K562 (cell line): ENCODE results near the gene S100A10. TPM values are rescaled to one million over a fixed set of nuclear protein-coding genes. Genes with fewer than 3 reads are reported as not detected.

Source experiments
- BMI1 ChIP-seq: fragments of 150-350 bp; IDR thresholded peaks from 2 replicates; pipeline ENCODE4 v1.6.1; 2014; ENCODE audit warnings: low read length
- CTBP1 ChIP-seq: fragments of 450-650 bp; IDR thresholded peaks from 2 replicates; pipeline ENCODE4 v1.6.1; 2016; ENCODE audit warnings: borderline replicate concordance
- FOXJ2 ChIP-seq: fragments of 200-800 bp; sonication (Bioruptor generic); IDR thresholded peaks from 2 replicates; pipeline ENCODE4 v1.6.1; 2016; ENCODE audit warnings: missing genetic modification characterization, missing compliant biosample characterization
- FOXP1 ChIP-seq: sonication (generic); formaldehyde crosslinking; IDR thresholded peaks from 2 replicates; pipeline ENCODE4 v1.8.0; 2022; ENCODE audit warnings: mild to moderate bottlenecking, missing genetic modification reagents
- HDAC6 ChIP-seq: IDR thresholded peaks from 2 replicates; pipeline ENCODE4 v1.6.1; 2012; ENCODE audit warnings: low read depth, mild to moderate bottlenecking, control low read depth, inconsistent platforms, low read length, moderate library complexity
- ILK ChIP-seq: fragments of 450-650 bp; IDR thresholded peaks from 2 replicates; pipeline ENCODE4 v1.6.1; 2016; ENCODE audit warnings: missing genetic modification characterization, low read depth, mild to moderate bottlenecking, missing compliant biosample characterization, moderate library complexity, borderline replicate concordance
- OTX1 ChIP-seq: fragments of 450-650 bp; formaldehyde crosslinking; IDR thresholded peaks from 2 replicates; pipeline ENCODE4 v1.4.0; 2022; ENCODE audit warnings: mild to moderate bottlenecking
- RFX1 ChIP-seq: fragments of 450-650 bp; IDR thresholded peaks from 2 replicates; pipeline ENCODE4 v1.6.1; 2016; ENCODE audit warnings: mild to moderate bottlenecking, moderate library complexity
- SMC3 ChIP-seq: conservative IDR thresholded peaks from 2 replicates; pipeline ENCODE4 v1.6.1; 2011; ENCODE audit warnings: low read depth, low read length, improper control_type of control experiment; ENCODE audit not compliant: insufficient read depth
- SNIP1 ChIP-seq: fragments of 450-650 bp; IDR thresholded peaks from 2 replicates; pipeline ENCODE4 v1.7.1; 2017; ENCODE audit warnings: low read depth, mild to moderate bottlenecking
- TBL1XR1 ChIP-seq, 2 experiments: IDR thresholded peaks; 2 replicates each; pipeline ENCODE4 v1.6.1; 2012; ENCODE audit warnings: improper control_type of control experiment in 2 of 2, low read length in 2 of 2, mild to moderate bottlenecking in 1 of 2
- ZNF232 ChIP-seq: sonication (generic); formaldehyde crosslinking; IDR thresholded peaks from 2 replicates; pipeline ENCODE4 v1.8.0; 2022; ENCODE audit warnings: mild to moderate bottlenecking, missing genetic modification reagents
- polyA plus RNA-seq, 8 experiments: library from polyadenylated mRNA; depleted of rRNA in 4 of 8; stranded (reverse) in 5 of 8; unstranded in 3 of 8; fragments of >200 nt; fragmentation: Nextera tagmentation in 2 of 8; fragmentation: Illumina TruSeq in 1 of 8; extraction: Ambion mirVana in 2 of 8; extraction: Trizol in 1 of 8; gene quantifications; 2 replicates each; pipeline versions ENCODE4 v1.2.1 to v1.2.3, GENCODE V29; 2011 to 2014; ENCODE audit warnings: inconsistent platforms in 1 of 8, missing spikeins in 1 of 8
- total RNA-seq, 7 experiments: library from RNA; depleted of rRNA in 6 of 7; stranded (reverse); fragments of >200 nt in 6 of 7; fragmentation: Illumina TruSeq in 2 of 7; extraction: Trizol in 2 of 7; gene quantifications; 2 replicates each; pipeline versions ENCODE4 v1.2.1 to v1.2.3, GENCODE V29; 2011 to 2021; ENCODE audit warnings: low replicate concordance in 1 of 7
- TF ChIP-seq, protein P1 (sequence below): IDR thresholded peaks from 3 replicates; pipeline ENCODE4 v1.6.1; 2011; ENCODE audit warnings: borderline replicate concordance, mild to moderate bottlenecking, moderate library complexity; ENCODE audit not compliant: insufficient read length; ENCODE audit errors: extremely low read depth
- TF ChIP-seq, protein P2 (sequence below): fragments of 250-450 bp; sonication (Bioruptor Pico); IDR thresholded peaks from 2 replicates; pipeline ENCODE4 v1.4.0; 2020; ENCODE audit warnings: borderline replicate concordance
- TF ChIP-seq, protein P3 (sequence below): fragments of 250-450 bp; sonication (Bioruptor Pico); IDR thresholded peaks from 2 replicates; pipeline ENCODE4 v1.9.0; 2021; ENCODE audit warnings: mild to moderate bottlenecking
- TF ChIP-seq, protein P4 (sequence below): sonication (generic); formaldehyde crosslinking; IDR thresholded peaks from 2 replicates; pipeline ENCODE4 v1.8.1; 2022; ENCODE audit warnings: missing genetic modification reagents
- TF ChIP-seq, protein P5 (sequence below): fragments of 250-450 bp; sonication (Bioruptor Pico); IDR thresholded peaks from 2 replicates; pipeline ENCODE4 v1.4.0; 2020; ENCODE audit warnings: mild to moderate bottlenecking, moderate library complexity

The S100A10 gene
- total and polyA plus RNA-seq, 9 of the 15 experiments (the other 6 are each of a cell fraction or from before 2014, with no cell fraction given) = 0.32 to 1.6 (median 0.50) TPM; not detected in 3

DNA sequence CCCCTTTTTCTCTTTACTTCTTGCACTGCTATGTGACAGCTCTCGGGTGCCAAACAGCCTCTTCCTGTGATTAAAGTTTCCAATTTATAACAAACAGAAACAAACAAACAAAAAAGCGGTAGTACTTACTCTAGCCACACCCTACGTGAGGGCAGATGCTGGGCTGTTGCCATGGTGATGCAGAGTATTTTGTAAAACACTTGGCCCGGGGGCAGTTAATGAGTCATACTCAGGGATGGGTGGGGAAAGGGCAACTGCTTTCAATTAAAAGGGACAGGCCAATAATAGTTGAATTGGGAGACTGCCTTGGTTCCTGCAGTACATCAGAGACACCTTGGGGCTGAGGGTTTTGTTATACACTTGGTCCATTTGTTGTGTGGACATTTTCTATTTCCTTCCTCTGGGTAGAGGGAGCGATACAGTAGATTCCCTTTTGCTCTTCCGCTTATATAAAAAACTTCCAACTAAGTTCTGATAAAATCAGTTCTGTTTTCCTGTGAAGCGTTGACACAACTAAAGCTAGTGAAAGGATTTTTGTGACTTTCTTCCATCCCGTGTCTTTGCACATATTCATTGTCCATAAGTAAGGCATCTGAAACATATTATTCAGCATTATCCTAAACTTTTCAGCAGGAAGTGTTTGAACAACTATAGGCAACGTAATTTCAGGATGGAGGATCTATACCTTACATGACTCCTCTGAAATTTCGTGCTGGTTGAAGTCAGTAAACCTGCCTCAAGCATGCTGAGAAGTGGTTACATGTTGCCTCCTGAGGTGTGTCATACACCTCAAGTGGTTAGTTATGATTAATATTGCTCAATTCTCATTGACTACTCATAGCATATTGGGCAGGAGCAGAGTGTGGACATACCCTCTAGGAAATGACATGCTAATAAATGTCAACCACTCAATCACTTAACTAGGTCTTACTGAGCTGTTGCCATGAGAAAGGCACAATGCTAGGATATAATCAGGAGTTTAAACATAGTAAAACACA is 47.6 kb downstream of the S100A10 start (continued):
- TF ChIP-seq, protein P1, sequence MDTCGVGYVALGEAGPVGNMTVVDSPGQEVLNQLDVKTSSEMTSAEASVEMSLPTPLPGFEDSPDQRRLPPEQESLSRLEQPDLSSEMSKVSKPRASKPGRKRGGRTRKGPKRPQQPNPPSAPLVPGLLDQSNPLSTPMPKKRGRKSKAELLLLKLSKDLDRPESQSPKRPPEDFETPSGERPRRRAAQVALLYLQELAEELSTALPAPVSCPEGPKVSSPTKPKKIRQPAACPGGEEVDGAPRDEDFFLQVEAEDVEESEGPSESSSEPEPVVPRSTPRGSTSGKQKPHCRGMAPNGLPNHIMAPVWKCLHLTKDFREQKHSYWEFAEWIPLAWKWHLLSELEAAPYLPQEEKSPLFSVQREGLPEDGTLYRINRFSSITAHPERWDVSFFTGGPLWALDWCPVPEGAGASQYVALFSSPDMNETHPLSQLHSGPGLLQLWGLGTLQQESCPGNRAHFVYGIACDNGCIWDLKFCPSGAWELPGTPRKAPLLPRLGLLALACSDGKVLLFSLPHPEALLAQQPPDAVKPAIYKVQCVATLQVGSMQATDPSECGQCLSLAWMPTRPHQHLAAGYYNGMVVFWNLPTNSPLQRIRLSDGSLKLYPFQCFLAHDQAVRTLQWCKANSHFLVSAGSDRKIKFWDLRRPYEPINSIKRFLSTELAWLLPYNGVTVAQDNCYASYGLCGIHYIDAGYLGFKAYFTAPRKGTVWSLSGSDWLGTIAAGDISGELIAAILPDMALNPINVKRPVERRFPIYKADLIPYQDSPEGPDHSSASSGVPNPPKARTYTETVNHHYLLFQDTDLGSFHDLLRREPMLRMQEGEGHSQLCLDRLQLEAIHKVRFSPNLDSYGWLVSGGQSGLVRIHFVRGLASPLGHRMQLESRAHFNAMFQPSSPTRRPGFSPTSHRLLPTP = no peak
- no peak for TF ChIP-seq ILK (tag)
- no peak for TF ChIP-seq OTX1
- TF ChIP-seq, protein P2, sequence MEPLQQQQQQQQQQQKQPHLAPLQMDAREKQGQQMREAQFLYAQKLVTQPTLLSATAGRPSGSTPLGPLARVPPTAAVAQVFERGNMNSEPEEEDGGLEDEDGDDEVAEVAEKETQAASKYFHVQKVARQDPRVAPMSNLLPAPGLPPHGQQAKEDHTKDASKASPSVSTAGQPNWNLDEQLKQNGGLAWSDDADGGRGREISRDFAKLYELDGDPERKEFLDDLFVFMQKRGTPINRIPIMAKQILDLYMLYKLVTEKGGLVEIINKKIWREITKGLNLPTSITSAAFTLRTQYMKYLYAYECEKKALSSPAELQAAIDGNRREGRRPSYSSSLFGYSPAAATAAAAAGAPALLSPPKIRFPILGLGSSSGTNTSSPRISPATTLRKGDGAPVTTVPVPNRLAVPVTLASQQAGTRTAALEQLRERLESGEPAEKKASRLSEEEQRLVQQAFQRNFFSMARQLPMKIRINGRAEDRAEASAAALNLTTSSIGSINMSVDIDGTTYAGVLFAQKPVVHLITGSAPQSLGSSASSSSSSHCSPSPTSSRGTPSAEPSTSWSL (CRISPR knock-in tag) = no peak
- TF ChIP-seq, protein P3, sequence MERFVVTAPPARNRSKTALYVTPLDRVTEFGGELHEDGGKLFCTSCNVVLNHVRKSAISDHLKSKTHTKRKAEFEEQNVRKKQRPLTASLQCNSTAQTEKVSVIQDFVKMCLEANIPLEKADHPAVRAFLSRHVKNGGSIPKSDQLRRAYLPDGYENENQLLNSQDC (CRISPR knock-in tag) = no peak
- TF ChIP-seq RFX1 = peak; percentile 99
- no peak for TF ChIP-seq SMC3
- TF ChIP-seq CTBP1 = peak; percentile 69; the same call in 1 of the 2 replicates
- TF ChIP-seq, protein P4, sequence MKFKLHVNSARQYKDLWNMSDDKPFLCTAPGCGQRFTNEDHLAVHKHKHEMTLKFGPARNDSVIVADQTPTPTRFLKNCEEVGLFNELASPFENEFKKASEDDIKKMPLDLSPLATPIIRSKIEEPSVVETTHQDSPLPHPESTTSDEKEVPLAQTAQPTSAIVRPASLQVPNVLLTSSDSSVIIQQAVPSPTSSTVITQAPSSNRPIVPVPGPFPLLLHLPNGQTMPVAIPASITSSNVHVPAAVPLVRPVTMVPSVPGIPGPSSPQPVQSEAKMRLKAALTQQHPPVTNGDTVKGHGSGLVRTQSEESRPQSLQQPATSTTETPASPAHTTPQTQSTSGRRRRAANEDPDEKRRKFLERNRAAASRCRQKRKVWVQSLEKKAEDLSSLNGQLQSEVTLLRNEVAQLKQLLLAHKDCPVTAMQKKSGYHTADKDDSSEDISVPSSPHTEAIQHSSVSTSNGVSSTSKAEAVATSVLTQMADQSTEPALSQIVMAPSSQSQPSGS (CRISPR knock-in tag) = no peak
- TF ChIP-seq SNIP1 = no peak
- no peak for TF ChIP-seq ZNF232 (CRISPR knock-in tag)
- peak; percentile 99 for TF ChIP-seq FOXJ2
- TF ChIP-seq HDAC6 = no peak
- TF ChIP-seq, protein P5, sequence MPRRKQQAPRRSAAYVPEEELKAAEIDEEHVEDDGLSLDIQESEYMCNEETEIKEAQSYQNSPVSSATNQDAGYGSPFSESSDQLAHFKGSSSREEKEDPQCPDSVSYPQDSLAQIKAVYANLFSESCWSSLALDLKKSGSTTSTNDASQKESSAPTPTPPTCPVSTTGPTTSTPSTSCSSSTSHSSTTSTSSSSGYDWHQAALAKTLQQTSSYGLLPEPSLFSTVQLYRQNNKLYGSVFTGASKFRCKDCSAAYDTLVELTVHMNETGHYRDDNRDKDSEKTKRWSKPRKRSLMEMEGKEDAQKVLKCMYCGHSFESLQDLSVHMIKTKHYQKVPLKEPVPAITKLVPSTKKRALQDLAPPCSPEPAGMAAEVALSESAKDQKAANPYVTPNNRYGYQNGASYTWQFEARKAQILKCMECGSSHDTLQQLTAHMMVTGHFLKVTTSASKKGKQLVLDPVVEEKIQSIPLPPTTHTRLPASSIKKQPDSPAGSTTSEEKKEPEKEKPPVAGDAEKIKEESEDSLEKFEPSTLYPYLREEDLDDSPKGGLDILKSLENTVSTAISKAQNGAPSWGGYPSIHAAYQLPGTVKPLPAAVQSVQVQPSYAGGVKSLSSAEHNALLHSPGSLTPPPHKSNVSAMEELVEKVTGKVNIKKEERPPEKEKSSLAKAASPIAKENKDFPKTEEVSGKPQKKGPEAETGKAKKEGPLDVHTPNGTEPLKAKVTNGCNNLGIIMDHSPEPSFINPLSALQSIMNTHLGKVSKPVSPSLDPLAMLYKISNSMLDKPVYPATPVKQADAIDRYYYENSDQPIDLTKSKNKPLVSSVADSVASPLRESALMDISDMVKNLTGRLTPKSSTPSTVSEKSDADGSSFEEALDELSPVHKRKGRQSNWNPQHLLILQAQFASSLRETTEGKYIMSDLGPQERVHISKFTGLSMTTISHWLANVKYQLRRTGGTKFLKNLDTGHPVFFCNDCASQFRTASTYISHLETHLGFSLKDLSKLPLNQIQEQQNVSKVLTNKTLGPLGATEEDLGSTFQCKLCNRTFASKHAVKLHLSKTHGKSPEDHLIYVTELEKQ (CRISPR knock-in tag) = no peak
- TF ChIP-seq TBL1XR1 (IDR thresholded peaks at IDR 0.05; ENCODE audit: low read length in 2 of 2) = no peak
- TF ChIP-seq FOXP1 = no peak
- peak; percentile 84; the same call in 1 of the 2 replicates for TF ChIP-seq BMI1
